DND-41 (cell line): ENCODE measurements around the gene SLC35E2B.
"Not testable (repeated sequence)": the region's sequence is repeated elsewhere in the genome, so short reads cannot be mapped to it uniquely, and the experiment has no call there.

Source experiments
- ATAC-seq: fragments of 200-7000 bp; cut with Tn5 transposase; 3 replicates; pipeline ENCODE4 v1.9.1; 2021; ENCODE audit warnings: low read depth; ENCODE audit not compliant: insufficient read depth
- DNase-seq: peaks from one replicate; pipeline ENCODE4 v3.0.0-alpha.2; 2020
- H2AFZ ChIP-seq: 2 replicates; pipeline ENCODE4 v1.6.0; 2012; ENCODE audit warnings: low read depth, low read length
- H3K27ac ChIP-seq: 2 replicates; pipeline ENCODE4 v1.5.1; 2012; ENCODE audit warnings: low read length, inconsistent platforms
- H3K27me3 ChIP-seq: fragments of 200-600 bp; sonication (generic); 2 replicates; pipeline ENCODE4 v1.6.0; 2012; ENCODE audit warnings: low read length, mild to moderate bottlenecking, inconsistent platforms; ENCODE audit not compliant: insufficient read depth, poor library complexity
- H3K36me3 ChIP-seq: 2 replicates; pipeline ENCODE4 v1.5.1; 2012; ENCODE audit warnings: low read length, inconsistent platforms; ENCODE audit not compliant: insufficient read depth
- H3K4me1 ChIP-seq: 2 replicates; pipeline ENCODE4 v1.5.1; 2012; ENCODE audit warnings: mild to moderate bottlenecking, low read length; ENCODE audit not compliant: insufficient read depth
- H3K4me2 ChIP-seq: 2 replicates; pipeline ENCODE4 v1.6.0; 2012; ENCODE audit warnings: mild to moderate bottlenecking, moderate library complexity, low read length, inconsistent platforms; ENCODE audit not compliant: insufficient read depth
- H3K4me3 ChIP-seq, 2 experiments: fragments of 200-600 bp in 1 of 2; shearing (Covaris generic) in 1 of 2; 2 replicates each; pipeline ENCODE4 v1.5.1; 2012 to 2016; ENCODE audit warnings: inconsistent platforms in 2 of 2, low read length in 2 of 2, mild to moderate bottlenecking in 2 of 2, low read depth in 1 of 2, moderate library complexity in 1 of 2
- H3K79me2 ChIP-seq: 2 replicates; pipeline ENCODE4 v1.6.0; 2012; ENCODE audit warnings: low read length, inconsistent platforms; ENCODE audit not compliant: insufficient read depth
- H3K9ac ChIP-seq: 2 replicates; pipeline ENCODE4 v1.6.0; 2012; ENCODE audit warnings: low read depth, mild to moderate bottlenecking, inconsistent platforms, low read length, moderate library complexity
- H3K9me3 ChIP-seq: 2 replicates; pipeline ENCODE4 v1.5.1; 2012; ENCODE audit warnings: low read length, moderate library complexity, mild to moderate bottlenecking, inconsistent platforms; ENCODE audit not compliant: insufficient read depth, severe bottlenecking
- H4K20me1 ChIP-seq: 2 replicates; pipeline ENCODE4 v1.6.0; 2012; ENCODE audit warnings: low read length; ENCODE audit not compliant: insufficient read depth
- EZH2 ChIP-seq: IDR thresholded peaks from 3 replicates; pipeline ENCODE4 v1.6.1; 2012; ENCODE audit warnings: borderline replicate concordance, low read depth, mild to moderate bottlenecking, moderate library complexity, low read length, inconsistent platforms; ENCODE audit not compliant: severe bottlenecking
- TF ChIP-seq, protein P1 (sequence below): IDR thresholded peaks from 2 replicates; pipeline ENCODE4 v1.5.1; 2012; ENCODE audit warnings: borderline replicate concordance, low read length, moderate library complexity, mild to moderate bottlenecking; ENCODE audit not compliant: poor library complexity, severe bottlenecking; ENCODE audit errors: extremely low read depth

The SLC35E2B gene

DNA sequence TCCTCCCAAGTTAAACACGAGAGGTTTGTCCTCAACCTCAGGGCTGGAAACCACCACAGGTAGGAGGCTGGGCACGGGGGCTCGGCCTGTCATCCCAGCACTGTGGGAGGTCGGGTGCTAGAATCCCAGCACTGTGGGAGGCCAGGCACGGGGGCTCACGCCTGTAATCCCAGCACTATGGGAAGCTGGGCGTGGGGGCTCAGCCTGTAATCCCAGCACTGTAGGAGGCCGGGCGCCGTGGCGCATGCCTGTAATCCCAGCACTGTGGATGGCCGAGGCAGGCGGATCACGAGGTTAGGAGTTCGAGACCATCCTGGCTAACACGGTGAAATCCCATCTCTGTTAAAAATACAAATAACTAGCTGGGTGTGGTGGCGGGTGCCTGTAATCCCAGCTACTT, 38.3 kb upstream of the SLC35E2B start:
- Histone ChIP-seq H2AFZ (no peak overlapping the region), H4K20me1 (no peaks in the 10 kb centered on the region)
- TF ChIP-seq, protein P1, sequence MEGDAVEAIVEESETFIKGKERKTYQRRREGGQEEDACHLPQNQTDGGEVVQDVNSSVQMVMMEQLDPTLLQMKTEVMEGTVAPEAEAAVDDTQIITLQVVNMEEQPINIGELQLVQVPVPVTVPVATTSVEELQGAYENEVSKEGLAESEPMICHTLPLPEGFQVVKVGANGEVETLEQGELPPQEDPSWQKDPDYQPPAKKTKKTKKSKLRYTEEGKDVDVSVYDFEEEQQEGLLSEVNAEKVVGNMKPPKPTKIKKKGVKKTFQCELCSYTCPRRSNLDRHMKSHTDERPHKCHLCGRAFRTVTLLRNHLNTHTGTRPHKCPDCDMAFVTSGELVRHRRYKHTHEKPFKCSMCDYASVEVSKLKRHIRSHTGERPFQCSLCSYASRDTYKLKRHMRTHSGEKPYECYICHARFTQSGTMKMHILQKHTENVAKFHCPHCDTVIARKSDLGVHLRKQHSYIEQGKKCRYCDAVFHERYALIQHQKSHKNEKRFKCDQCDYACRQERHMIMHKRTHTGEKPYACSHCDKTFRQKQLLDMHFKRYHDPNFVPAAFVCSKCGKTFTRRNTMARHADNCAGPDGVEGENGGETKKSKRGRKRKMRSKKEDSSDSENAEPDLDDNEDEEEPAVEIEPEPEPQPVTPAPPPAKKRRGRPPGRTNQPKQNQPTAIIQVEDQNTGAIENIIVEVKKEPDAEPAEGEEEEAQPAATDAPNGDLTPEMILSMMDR = no peak
- TF ChIP-seq EZH2 = no peak

DNA sequence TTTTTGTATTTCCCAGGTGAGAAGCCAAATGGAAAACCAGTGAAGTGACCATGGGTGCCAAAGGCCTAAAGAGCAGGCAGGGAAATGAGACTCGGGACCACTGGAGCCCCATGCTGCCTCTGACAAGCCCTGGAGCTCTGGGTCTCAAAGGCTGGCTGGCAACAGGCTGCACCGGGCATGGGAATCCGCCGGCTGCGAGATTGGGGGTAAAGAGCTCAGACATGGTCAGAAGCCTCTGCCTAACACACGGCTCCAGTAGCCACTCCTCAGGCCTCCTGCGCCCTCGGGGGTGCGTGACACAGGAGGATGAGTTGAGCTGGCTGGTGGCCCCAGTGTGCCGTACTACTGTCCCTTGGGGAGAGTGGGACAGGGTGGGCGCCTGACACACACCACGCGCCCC, 37.6 kb upstream of the SLC35E2B start:
- not testable (repeated sequence) for DNase-seq, H3K27ac ChIP-seq, H2AFZ ChIP-seq, H3K9ac ChIP-seq, H4K20me1 ChIP-seq, H3K9me3 ChIP-seq, H3K4me3 ChIP-seq, H3K4me2 ChIP-seq, H3K4me1 ChIP-seq, H3K79me2 ChIP-seq, ATAC-seq, H3K27me3 ChIP-seq
- H3K36me3 ChIP-seq = peaks cover 21% of the 10 kb centered on the region

More for the DNA sequence above, 38.3 kb upstream of the SLC35E2B start:
- H3K9ac ChIP-seq = no peak overlapping the region
- no peak for DNase-seq
- H3K36me3 ChIP-seq = peaks cover 21% of the 10 kb centered on the region
- peaks cover 3% of the 10 kb centered on the region; the same call in 1 of the 2 replicates for H3K79me2 ChIP-seq
- no peak overlapping the region for H3K4me2 ChIP-seq
- no peaks in the 10 kb centered on the region for H3K9me3 ChIP-seq
- H3K27ac ChIP-seq = no peak overlapping the region
- H3K4me3 ChIP-seq = no peak overlapping the region
- H3K4me1 ChIP-seq = no peaks in the 10 kb centered on the region
- H3K27me3 ChIP-seq = no peaks in the 10 kb centered on the region
- ATAC-seq = no peak

DNA sequence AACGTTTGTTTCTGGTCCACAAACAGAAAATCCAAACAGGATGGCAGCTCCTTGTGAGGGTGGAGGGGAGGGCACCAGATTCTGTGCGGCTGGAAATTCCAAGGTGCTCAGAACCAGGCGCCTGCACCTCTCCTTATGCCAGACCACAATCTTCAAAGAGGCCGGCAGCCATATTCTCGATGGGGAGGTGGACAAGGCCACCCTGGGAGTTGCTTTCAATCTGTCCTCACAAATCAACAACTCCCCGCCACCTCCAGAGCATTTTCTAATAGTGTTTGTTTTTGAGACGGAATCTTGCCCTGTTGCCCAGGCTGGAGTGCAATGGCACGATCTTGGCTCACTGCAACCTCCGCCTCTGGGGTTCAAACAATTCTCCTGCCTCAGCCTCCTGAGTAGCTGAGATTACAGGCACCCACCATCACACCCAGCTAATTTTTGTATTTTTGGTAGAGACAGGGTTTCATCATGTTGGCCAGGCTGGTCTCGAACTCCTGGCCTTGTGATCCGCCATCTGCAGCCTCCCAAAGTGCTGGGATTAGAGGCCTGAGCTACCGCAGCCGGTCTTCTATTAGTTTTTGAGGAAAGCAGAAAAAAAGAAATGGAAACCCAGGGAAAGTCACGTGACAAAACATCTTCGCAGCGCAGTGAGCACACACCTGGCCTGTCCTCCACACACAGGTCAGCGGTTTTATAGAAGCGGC, 36.7 kb upstream of the SLC35E2B start:
- not testable (repeated sequence) for H3K79me2 ChIP-seq, H4K20me1 ChIP-seq, H3K27me3 ChIP-seq, H3K9me3 ChIP-seq, ATAC-seq, H3K4me3 ChIP-seq, H3K9ac ChIP-seq, H2AFZ ChIP-seq, H3K4me2 ChIP-seq, H3K27ac ChIP-seq, DNase-seq, H3K4me1 ChIP-seq
- H3K36me3 ChIP-seq = peaks cover 21% of the 10 kb centered on the region

DNA sequence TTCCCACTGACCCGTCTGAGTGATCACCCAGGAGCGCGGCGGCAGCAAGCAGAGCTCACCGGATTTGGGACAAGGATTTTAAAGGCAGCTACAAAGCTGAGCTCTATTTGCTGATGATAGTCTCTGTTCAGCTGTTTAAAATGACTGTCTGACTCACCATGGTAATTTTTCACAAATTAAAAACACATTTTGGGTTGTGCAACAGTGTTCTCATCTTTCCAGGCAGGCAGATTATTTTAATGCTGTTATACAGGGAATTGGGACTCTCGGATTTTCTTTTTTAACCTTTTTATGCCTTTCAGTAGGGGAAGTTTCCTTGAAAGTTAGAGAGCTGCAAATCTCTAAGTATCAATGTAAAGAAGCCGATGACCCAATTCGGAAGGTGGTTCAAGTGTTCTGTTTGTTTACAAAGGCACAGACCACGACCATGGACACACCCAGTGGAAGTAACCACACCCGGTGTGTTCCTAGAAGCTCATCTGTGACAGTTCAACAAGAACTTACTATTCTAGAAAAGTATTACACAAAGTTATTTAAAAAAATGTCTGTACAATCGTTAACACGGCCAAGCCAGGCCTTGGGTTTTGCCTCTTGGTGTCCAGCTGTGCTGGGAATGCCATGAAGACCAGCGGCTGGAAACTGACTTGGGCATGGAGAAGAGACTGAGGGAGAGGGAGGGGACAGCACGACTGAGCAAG, 35.9 kb upstream of the SLC35E2B start:
- H3K4me3 ChIP-seq, ATAC-seq, H3K4me2 ChIP-seq, H3K9me3 ChIP-seq, H3K4me1 ChIP-seq, DNase-seq, H2AFZ ChIP-seq, H3K27me3 ChIP-seq, H3K79me2 ChIP-seq, H3K27ac ChIP-seq, H4K20me1 ChIP-seq, H3K9ac ChIP-seq: not testable (repeated sequence)
- peaks cover 21% of the 10 kb centered on the region for H3K36me3 ChIP-seq

DNA sequence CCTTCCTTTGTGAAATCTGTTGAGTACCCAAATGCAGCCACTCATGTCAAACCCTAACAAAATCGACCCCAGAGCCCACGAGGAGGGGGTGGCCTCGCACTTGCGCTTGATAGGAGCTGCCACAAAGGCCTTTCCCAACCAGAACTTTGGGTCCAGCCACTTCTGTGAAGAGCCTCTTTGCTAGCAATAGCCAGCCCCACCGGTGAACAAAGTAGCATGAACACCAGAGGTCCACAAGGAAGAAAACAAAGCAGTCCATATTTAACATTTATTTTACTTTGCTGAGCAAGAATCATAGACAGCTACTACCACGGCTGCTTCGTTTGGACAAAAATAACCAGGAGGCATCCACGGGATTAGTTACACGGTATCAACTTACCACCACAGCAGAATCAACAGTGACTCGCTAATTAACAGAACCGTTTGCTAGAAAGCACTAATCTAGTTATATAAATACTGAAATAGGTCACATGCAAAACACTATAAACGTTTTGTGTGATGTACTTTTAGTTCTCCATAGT, 34.6 kb upstream of the SLC35E2B start:
- not testable (repeated sequence) for H3K27ac ChIP-seq, H3K4me1 ChIP-seq, H4K20me1 ChIP-seq, H3K4me2 ChIP-seq, H3K9ac ChIP-seq, H3K27me3 ChIP-seq, DNase-seq, H3K4me3 ChIP-seq, H3K9me3 ChIP-seq, H3K79me2 ChIP-seq, H2AFZ ChIP-seq, ATAC-seq
- H3K36me3 ChIP-seq = peaks cover 12% of the 10 kb centered on the region

DNA sequence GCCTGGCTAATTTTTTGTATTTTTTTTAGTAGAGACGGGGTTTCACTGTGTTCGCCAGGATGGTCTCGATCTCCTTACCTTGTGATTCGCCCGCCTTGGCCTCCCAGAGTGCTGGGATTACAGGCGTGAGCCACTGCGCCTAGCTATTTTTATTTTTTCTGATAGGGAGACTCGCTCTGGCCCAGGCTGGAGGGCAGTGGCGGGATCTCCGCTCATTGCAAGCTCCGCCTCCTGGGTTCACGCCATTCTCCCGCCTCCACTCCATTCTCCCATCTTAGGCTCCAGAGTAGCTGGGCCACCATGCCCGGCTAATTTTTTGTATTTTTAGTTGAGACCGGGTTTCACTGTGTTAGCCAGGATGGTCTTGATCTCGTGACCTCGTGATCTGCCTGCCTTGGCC, 33.5 kb upstream of the SLC35E2B start:
- Histone ChIP-seq H3K79me2 (peaks cover 14% of the 10 kb centered on the region), H3K4me1 (peaks cover 12% of the 10 kb centered on the region), H3K36me3 (peaks cover 18% of the 10 kb centered on the region)
- not testable (repeated sequence) for H3K9me3 ChIP-seq, DNase-seq, H3K27ac ChIP-seq, H3K27me3 ChIP-seq, H3K4me3 ChIP-seq, H3K9ac ChIP-seq, H2AFZ ChIP-seq, ATAC-seq, H3K4me2 ChIP-seq, H4K20me1 ChIP-seq
